Left renal cortex interstitium (tissue), 4 donors: Measurements from ENCODE around the gene COL17A1. TPM values are rescaled to one million over a fixed set of nuclear protein-coding genes. Genes with fewer than 3 reads are reported as not detected.

Experiments
- DNase-seq, 4 donors: peaks; one replicate each; pipeline ENCODE4 v3.0.0-alpha.2; 2013; ENCODE audit warnings: low read depth in 4 of 4, low spot score in 2 of 4, missing footprints in 1 of 4
- polyA plus RNA-seq, 4 donors: library from polyadenylated mRNA; unstranded; fragments of 120-200 nt; gene quantifications; one replicate each; pipeline ENCODE4 v1.2.1, GENCODE V29; 2013; ENCODE audit not compliant: insufficient read length in 4 of 4

Gene COL17A1
- polyA plus RNA-seq, 4 donors: 0.30 to 0.56 (median 0.34) TPM

GRCh38 chr10:104098358-104098925 is 12.8 kb upstream of the COL17A1 start:
- DNase-seq: no peak

- no peak for DNase-seq
These were observed 11.0 kb upstream of the COL17A1 start for GRCh38 chr10:104096692-104097091.

GRCh38 chr10:104092749-104093148 is 7.1 kb upstream of the COL17A1 start:
- no peak for DNase-seq

GRCh38 chr10:104090611-104091010 is 4.9 kb upstream of the COL17A1 start:
- DNase-seq: no peak

- DNase-seq: no peak
These were observed 3.9 kb upstream of the COL17A1 start for GRCh38 chr10:104089621-104090020.

GRCh38 chr10:104088239-104088638 is 2.6 kb upstream of the COL17A1 start:
- no peak for DNase-seq

GRCh38 chr10:104084482-104085142 is 1.1 kb downstream of the COL17A1 start:
- DNase-seq: no peak

GRCh38 chr10:104081998-104082397 is 3.7 kb downstream of the COL17A1 start:
- DNase-seq: no peak

GRCh38 chr10:104080762-104081161 is 4.9 kb downstream of the COL17A1 start:
- DNase-seq: no peak

- DNase-seq: no peak
These were observed 8.0 kb downstream of the COL17A1 start for GRCh38 chr10:104077663-104078151.

GRCh38 chr10:104077247-104077646 is 8.4 kb downstream of the COL17A1 start:
- DNase-seq: no peak

GRCh38 chr10:104076743-104077160 is 8.9 kb downstream of the COL17A1 start:
- DNase-seq: peak; percentile 23 to 58 (median 50)

GRCh38 chr10:104074505-104074904 is 11.2 kb downstream of the COL17A1 start:
- no peak for DNase-seq

- no peak for DNase-seq
These were observed 12.9 kb downstream of the COL17A1 start for GRCh38 chr10:104072786-104073185.

- DNase-seq: no peak
These were observed 16.1 kb downstream of the COL17A1 start for GRCh38 chr10:104069613-104070012.

- no peak for DNase-seq
These were observed 18.2 kb downstream of the COL17A1 start for GRCh38 chr10:104067525-104067924.

- DNase-seq: no peak
These were observed 18.7 kb downstream of the COL17A1 start for GRCh38 chr10:104066945-104067344.

GRCh38 chr10:104065748-104066147 is 19.9 kb downstream of the COL17A1 start:
- no peak for DNase-seq

GRCh38 chr10:104061196-104061595 is 24.5 kb downstream of the COL17A1 start:
- no peak for DNase-seq

GRCh38 chr10:104059364-104059763 is 26.3 kb downstream of the COL17A1 start:
- no peak for DNase-seq

GRCh38 chr10:104057717-104058116 is 28.0 kb downstream of the COL17A1 start:
- DNase-seq: no peak

- no peak for DNase-seq
These were observed 28.9 kb downstream of the COL17A1 start for GRCh38 chr10:104056619-104057273.
